H1 (cell line): Measurements from ENCODE around the gene C1QA. TPM values are rescaled to one million over a fixed set of nuclear protein-coding genes. Genes with fewer than 3 reads are reported as not detected.

ENCODE experiments used
- CEBPB ChIP-seq: IDR thresholded peaks from 2 replicates; pipeline ENCODE4 v1.6.1; 2012; ENCODE audit warnings: low read depth, low read length
- SIN3A ChIP-seq, 2 experiments: IDR thresholded peaks in 1 of 2; conservative IDR thresholded peaks in 1 of 2; 2 replicates each; pipeline ENCODE4 v1.6.1; 2011 to 2012; ENCODE audit warnings: low read length in 2 of 2, improper control_type of control experiment in 1 of 2, low read depth in 1 of 2, mild to moderate bottlenecking in 1 of 2
- polyA plus RNA-seq, 7 experiments: library from polyadenylated mRNA; depleted of rRNA in 3 of 7; stranded (reverse) in 5 of 7; unstranded in 2 of 7; fragments of >200 nt in 5 of 7; fragments of 200-250 nt in 2 of 7; gene quantifications; 1 replicate in 5 of 7; 2 replicates in 1 of 7; 4 replicates in 1 of 7; pipeline versions ENCODE4 v1.2.1 to v1.2.3, GENCODE V29; 2011 to 2013; ENCODE audit warnings: missing spikeins in 2 of 7, mixed read lengths in 2 of 7
- total RNA-seq: library from RNA; stranded (reverse); fragmentation: NEBNext Ultra II Directional; extraction: Animal tissue kit (Norgen Biotek cat#: 25700); gene quantifications from 2 replicates; pipeline ENCODE4 v1.2.1, GENCODE V29; 2021

C1QA gene
- total and polyA plus RNA-seq, 2 of the 8 experiments (the other 6 are each of a cell fraction or from before 2014, with no cell fraction given), result not detected

- TF ChIP-seq SIN3A (conservative IDR thresholded peaks at IDR 0.05 in 1 of 2, IDR thresholded peaks at IDR 0.05 in 1 of 2; ENCODE audit: low read depth in 1 of 2, low read length in 2 of 2), result no peak
- TF ChIP-seq CEBPB, result no peak
These were observed 29.3 kb upstream of the C1QA start (continued) for GRCh38 chr1:22607154-22607553.
